CD14-positive monocyte (primary cell): Measurements from ENCODE around the gene MAB21L4. TPM values are rescaled to one million over a fixed set of nuclear protein-coding genes. Genes with fewer than 3 reads are reported as not detected.

ENCODE experiments used
- DNase-seq, 3 donors: peaks; one replicate each; pipeline ENCODE4 v3.0.0-alpha.2; 2011 to 2022
- H2AFZ ChIP-seq: 2 replicates; pipeline ENCODE4 v1.6.0; 2012; ENCODE audit warnings: mild to moderate bottlenecking, low read depth, low read length, inconsistent platforms; ENCODE audit not compliant: insufficient read depth, poor library complexity, severe bottlenecking
- H3K27ac ChIP-seq, 2 donors: 1 replicate in 1 of 2; 2 replicates in 1 of 2; pipeline ENCODE4 v1.5.1; 2012 to 2013; ENCODE audit warnings: low read length in 2 of 2, control low read depth in 1 of 2, inconsistent platforms in 1 of 2, low read depth in 1 of 2, mild to moderate bottlenecking in 1 of 2
- H3K27me3 ChIP-seq, 2 donors: one replicate each; pipeline versions ENCODE4 v1.6.0 to v1.6.1; 2011 to 2013; ENCODE audit warnings: low read length in 2 of 2; ENCODE audit not compliant: control insufficient read depth in 2 of 2, insufficient read depth in 2 of 2
- H3K36me3 ChIP-seq, 2 donors: replicated peaks in 1 of 2; 1 replicate in 1 of 2; 2 replicates in 1 of 2; pipeline versions ENCODE4 v1.5.1 to v1.6.1; 2012 to 2013; ENCODE audit warnings: low read length in 2 of 2, control low read depth in 1 of 2, inconsistent platforms in 1 of 2, mild to moderate bottlenecking in 1 of 2; ENCODE audit not compliant: insufficient read depth in 2 of 2, control insufficient read depth in 1 of 2
- H3K4me1 ChIP-seq, 2 donors: 1 replicate in 1 of 2; 2 replicates in 1 of 2; pipeline versions ENCODE4 v1.5.1 to v1.6.1; 2012 to 2013; ENCODE audit warnings: low read length in 2 of 2, control low read depth in 1 of 2, inconsistent platforms in 1 of 2, mild to moderate bottlenecking in 1 of 2, moderate library complexity in 1 of 2; ENCODE audit not compliant: insufficient read depth in 2 of 2, control insufficient read depth in 1 of 2
- H3K4me2 ChIP-seq: replicated peaks from 2 replicates; pipeline ENCODE3; 2012; ENCODE audit warnings: low read length, moderate library complexity, mild to moderate bottlenecking; ENCODE audit not compliant: poor library complexity, severe bottlenecking; ENCODE audit errors: extremely low read depth
- H3K4me3 ChIP-seq, 3 experiments: fragments of 200-600 bp in 1 of 3; sonication (generic) in 1 of 3; replicated peaks in 1 of 3; 1 replicate in 2 of 3; 2 replicates in 1 of 3; pipeline ENCODE4 v1.5.1; 2011 to 2013; ENCODE audit warnings: low read length in 3 of 3, mild to moderate bottlenecking in 3 of 3, control low read depth in 2 of 3, low read depth in 2 of 3, inconsistent platforms in 1 of 3, moderate library complexity in 1 of 3
- H3K79me2 ChIP-seq: 2 replicates; pipeline ENCODE4 v1.6.0; 2012; ENCODE audit warnings: mild to moderate bottlenecking, control low read depth, inconsistent platforms, low read length, moderate library complexity; ENCODE audit not compliant: insufficient read depth
- H3K9ac ChIP-seq: 2 replicates; pipeline ENCODE4 v1.6.0; 2017; ENCODE audit warnings: low read length, mild to moderate bottlenecking; ENCODE audit not compliant: insufficient read depth, poor library complexity, severe bottlenecking
- H3K9me3 ChIP-seq, 2 donors: replicated peaks in 1 of 2; 1 replicate in 1 of 2; 2 replicates in 1 of 2; pipeline versions ENCODE4 v1.5.1 to v1.6.1; 2012 to 2013; ENCODE audit warnings: low read length in 2 of 2, control low read depth in 1 of 2; ENCODE audit not compliant: control insufficient read depth in 1 of 2, insufficient read depth in 1 of 2
- H4K20me1 ChIP-seq: 2 replicates; pipeline ENCODE4 v1.6.0; 2012; ENCODE audit warnings: mild to moderate bottlenecking, low read length, control low read depth, moderate library complexity; ENCODE audit not compliant: insufficient read depth
- H3K27ac Mint-ChIP-seq, 7 donors: one replicate each; pipeline ENCODE4 v1.8.0; 2020; ENCODE audit warnings: mild to moderate bottlenecking in 7 of 7, mixed read lengths in 7 of 7, moderate library complexity in 6 of 7, inconsistent platforms in 2 of 7
- H3K27me3 Mint-ChIP-seq, 3 donors: one replicate each; pipeline ENCODE4 v1.8.0; 2021 to 2022; ENCODE audit warnings: low read depth in 3 of 3, mild to moderate bottlenecking in 3 of 3, mixed read lengths in 3 of 3, moderate library complexity in 3 of 3, inconsistent platforms in 1 of 3
- H3K36me3 Mint-ChIP-seq, 2 donors: one replicate each; pipeline ENCODE4 v1.8.0; 2020; ENCODE audit warnings: mixed read lengths in 2 of 2, inconsistent platforms in 1 of 2, mild to moderate bottlenecking in 1 of 2
- H3K4me1 Mint-ChIP-seq: one replicate; pipeline ENCODE4 v1.8.0; 2020; ENCODE audit warnings: mild to moderate bottlenecking, mixed read lengths
- H3K4me3 Mint-ChIP-seq, 2 donors: one replicate each; pipeline ENCODE4 v1.8.0; 2020; ENCODE audit warnings: mild to moderate bottlenecking in 2 of 2, mixed read lengths in 2 of 2, moderate library complexity in 1 of 2
- H3K9me3 Mint-ChIP-seq, 7 donors: one replicate each; pipeline ENCODE4 v1.8.0; 2020 to 2022; ENCODE audit warnings: mixed read lengths in 7 of 7, mild to moderate bottlenecking in 6 of 7, moderate library complexity in 6 of 7, inconsistent platforms in 2 of 7
- WGBS: methylation state at CpG from one replicate; pipeline ENCODE4 v1.1.5; 2013; ENCODE audit warnings: missing lambda C conversion rate; ENCODE audit not compliant: insufficient coverage; 5-methylcytosine and 5-hydroxymethylcytosine counted together
- intact Hi-C, 2 donors: fragments of 100-400 bp; cut with micrococcal nuclease; formaldehyde crosslinking; loops; one replicate each; pipeline versions ENCODE4 v1.15.0 to v1.15.1; 2023
- polyA plus RNA-seq, 3 donors: library from polyadenylated mRNA; depleted of rRNA in 1 of 3; unstranded in 2 of 3; stranded (reverse) in 1 of 3; fragments of 300-500 nt in 2 of 3; fragments of >200 nt in 1 of 3; fragmentation: Illumina TruSeq in 2 of 3; gene quantifications; 1 replicate in 2 of 3; 2 replicates in 1 of 3; pipeline ENCODE4 v1.2.3, GENCODE V29; 2012 to 2021
- TF ChIP-seq, protein P1 (sequence below): fragments of 200-600 bp; IDR thresholded peaks from one replicate; pipeline ENCODE4 v1.8.0; 2022; ENCODE audit warnings: antibody characterized with exemption, mild to moderate bottlenecking

The MAB21L4 gene
- polyA plus RNA-seq, 3 donors = not detected

DNA sequence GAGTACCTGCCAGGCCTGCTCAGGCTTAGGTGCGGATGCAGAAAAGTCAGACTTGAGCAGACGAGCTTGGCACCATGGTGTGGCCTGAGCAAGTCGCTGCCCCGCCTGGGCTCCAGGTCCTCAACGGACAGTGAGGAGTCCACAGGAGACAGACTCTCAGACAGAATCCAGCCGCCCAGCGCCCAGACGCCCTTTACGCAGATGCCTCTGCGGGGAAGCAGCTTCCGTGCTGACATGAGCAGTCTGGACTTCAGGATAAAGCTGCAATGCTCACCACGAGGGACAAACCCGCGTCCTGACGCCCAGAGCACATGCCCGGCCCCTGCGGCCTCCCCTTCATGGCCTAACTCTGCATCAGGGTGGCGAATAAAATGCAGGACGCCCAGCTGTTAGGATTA is 3.5 kb upstream of the MAB21L4 start:
- Histone ChIP-seq H3K9me3 (no peaks in the 10 kb centered on the region), H3K79me2 (no peaks in the 10 kb centered on the region), H3K4me1 (no peaks in the 10 kb centered on the region), H3K4me3 (no peak overlapping the region), H3K27me3 (no peaks in the 10 kb centered on the region), H3K4me2 (no peak overlapping the region), H4K20me1 (no peaks in the 10 kb centered on the region), H2AFZ (no peak overlapping the region), H3K36me3 (no peaks in the 10 kb centered on the region), H3K27ac (no peak overlapping the region), H3K9ac (no peak overlapping the region)
- H3K27ac Mint-ChIP-seq = no peak overlapping the region
- no peak overlapping the region for H3K4me3 Mint-ChIP-seq
- WGBS = 88% methylated on average over 17 of the region's 19 CpGs
- H3K36me3 Mint-ChIP-seq = no peaks in the 10 kb centered on the region
- H3K27me3 Mint-ChIP-seq = peaks cover 4 to 6% (median 4%) of the 10 kb centered on the region in 3 donors
- DNase-seq = no peak
- intact Hi-C loops = no loop called here
- H3K4me1 Mint-ChIP-seq = no peaks in the 10 kb centered on the region
- peaks cover 0 to 6% (median 0%) of the 10 kb centered on the region in 7 donors for H3K9me3 Mint-ChIP-seq
- TF ChIP-seq, protein P1, sequence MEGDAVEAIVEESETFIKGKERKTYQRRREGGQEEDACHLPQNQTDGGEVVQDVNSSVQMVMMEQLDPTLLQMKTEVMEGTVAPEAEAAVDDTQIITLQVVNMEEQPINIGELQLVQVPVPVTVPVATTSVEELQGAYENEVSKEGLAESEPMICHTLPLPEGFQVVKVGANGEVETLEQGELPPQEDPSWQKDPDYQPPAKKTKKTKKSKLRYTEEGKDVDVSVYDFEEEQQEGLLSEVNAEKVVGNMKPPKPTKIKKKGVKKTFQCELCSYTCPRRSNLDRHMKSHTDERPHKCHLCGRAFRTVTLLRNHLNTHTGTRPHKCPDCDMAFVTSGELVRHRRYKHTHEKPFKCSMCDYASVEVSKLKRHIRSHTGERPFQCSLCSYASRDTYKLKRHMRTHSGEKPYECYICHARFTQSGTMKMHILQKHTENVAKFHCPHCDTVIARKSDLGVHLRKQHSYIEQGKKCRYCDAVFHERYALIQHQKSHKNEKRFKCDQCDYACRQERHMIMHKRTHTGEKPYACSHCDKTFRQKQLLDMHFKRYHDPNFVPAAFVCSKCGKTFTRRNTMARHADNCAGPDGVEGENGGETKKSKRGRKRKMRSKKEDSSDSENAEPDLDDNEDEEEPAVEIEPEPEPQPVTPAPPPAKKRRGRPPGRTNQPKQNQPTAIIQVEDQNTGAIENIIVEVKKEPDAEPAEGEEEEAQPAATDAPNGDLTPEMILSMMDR = no peak

DNA sequence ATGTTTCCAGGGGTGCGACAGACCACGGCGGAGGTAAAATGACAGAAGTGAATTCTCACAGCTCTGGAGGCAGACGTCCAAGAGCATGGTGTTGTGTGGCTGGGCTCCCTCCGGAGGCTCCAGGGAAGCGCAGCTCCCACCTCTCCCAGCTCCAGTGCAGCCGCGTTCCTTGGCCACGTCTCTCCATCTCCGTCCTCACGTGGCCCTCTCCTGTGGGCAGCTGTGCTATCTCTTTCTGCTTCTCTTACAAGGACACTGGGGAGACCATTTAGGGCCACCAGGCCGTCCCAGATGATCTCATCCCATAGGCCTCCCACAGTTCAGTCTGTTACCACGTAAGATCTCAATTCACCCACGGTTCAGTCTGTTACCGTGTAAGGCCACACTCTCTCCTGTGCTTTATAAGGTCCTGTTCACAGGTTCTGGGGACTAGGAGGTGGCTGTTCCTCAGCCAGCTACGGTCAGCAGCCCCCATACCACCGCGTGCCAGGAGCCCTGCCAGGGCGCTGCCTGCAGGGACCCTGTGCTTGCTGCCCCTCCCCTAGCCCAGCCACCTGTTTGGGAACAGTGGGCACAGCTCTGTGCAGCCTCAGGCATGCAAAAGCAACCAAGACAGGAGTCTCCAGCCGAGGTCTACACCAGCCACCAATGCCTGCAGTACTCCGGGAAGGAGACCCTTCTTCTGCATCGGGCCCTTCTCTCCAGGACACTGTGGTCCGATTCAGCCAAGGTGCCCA is 2.9 kb upstream of the MAB21L4 start:
- peaks cover 4 to 6% (median 4%) of the 10 kb centered on the region in 3 donors for H3K27me3 Mint-ChIP-seq
- DNase-seq = no peak
- H3K4me3 ChIP-seq = no peak overlapping the region
- H4K20me1 ChIP-seq = no peaks in the 10 kb centered on the region
- no peaks in the 10 kb centered on the region for H3K27me3 ChIP-seq
- TF ChIP-seq, protein P1 = no peak
- H3K4me1 ChIP-seq = no peaks in the 10 kb centered on the region
- H3K27ac Mint-ChIP-seq = no peak overlapping the region
- no peaks in the 10 kb centered on the region for H3K9me3 ChIP-seq
- no peak overlapping the region for H2AFZ ChIP-seq
- H3K4me3 Mint-ChIP-seq = no peak overlapping the region
- no peak overlapping the region for H3K9ac ChIP-seq
- no peaks in the 10 kb centered on the region for H3K4me1 Mint-ChIP-seq
- 86% methylated on average over 22 of the region's 23 CpGs for WGBS
- peaks cover 0 to 6% (median 0%) of the 10 kb centered on the region in 7 donors for H3K9me3 Mint-ChIP-seq
- H3K79me2 ChIP-seq = no peaks in the 10 kb centered on the region
- intact Hi-C loops = no loop called here
- H3K27ac ChIP-seq = no peak overlapping the region
- no peak overlapping the region for H3K4me2 ChIP-seq
- no peaks in the 10 kb centered on the region for H3K36me3 Mint-ChIP-seq
- no peaks in the 10 kb centered on the region for H3K36me3 ChIP-seq
